NK-92 (cell line): Measurements from ENCODE around the gene PINK1.
"Not testable (repeated sequence)": the region's sequence is repeated elsewhere in the genome, so short reads cannot be mapped to it uniquely, and the experiment has no call there.

Experiments used
- DNase-seq: peaks from one replicate; lab custom pipeline; 2025; ENCODE audit not compliant: unreplicated experiment; lab: John Stamatoyannopoulos, UW

PINK1 gene

DNA sequence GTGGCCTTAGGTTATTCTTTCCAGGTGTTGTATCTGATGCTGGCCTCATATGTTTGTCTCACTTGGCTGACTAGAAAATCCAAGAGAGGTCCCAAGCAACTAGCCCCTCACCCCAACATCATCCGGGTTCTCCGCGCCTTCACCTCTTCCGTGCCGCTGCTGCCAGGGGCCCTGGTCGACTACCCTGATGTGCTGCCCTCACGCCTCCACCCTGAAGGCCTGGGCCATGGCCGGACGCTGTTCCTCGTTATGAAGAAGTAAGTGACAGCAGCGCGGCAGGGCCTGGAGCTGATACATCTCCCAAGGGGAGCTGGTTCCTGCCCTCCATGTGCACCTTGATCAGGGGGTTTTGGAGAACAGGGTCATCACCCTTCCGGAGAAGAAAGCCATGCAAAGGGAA, 11.2 kb downstream of the PINK1 start:
- no peak for DNase-seq

DNA sequence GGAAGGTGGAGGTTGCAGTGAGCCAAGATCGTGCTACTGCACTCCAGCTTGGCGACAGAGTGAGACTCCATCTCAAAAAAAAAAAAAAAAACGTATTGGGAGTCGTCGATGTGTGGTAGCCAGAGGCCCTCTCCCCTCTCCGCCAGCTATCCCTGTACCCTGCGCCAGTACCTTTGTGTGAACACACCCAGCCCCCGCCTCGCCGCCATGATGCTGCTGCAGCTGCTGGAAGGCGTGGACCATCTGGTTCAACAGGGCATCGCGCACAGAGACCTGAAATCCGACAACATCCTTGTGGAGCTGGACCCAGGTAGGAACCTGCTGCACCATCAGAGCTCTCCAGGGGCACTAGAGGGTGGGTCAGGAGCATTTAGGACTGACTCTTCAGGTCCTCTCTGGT, 12.2 kb downstream of the PINK1 start:
- DNase-seq, result no peak

DNA sequence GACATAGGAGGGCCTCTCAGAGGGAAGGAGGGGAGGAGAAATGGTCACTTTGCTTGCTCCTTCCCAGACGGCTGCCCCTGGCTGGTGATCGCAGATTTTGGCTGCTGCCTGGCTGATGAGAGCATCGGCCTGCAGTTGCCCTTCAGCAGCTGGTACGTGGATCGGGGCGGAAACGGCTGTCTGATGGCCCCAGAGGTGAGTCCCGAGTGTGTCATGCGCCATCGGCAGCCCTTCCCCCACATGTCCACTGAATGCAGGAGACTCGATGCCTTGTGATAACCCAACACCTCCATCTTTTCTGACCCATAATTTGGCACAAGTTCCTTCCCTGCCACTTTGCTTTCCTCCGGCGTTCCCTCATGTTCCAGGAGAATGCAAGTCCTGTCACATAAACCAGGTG, 15.2 kb downstream of the PINK1 start:
- no peak for DNase-seq

DNA sequence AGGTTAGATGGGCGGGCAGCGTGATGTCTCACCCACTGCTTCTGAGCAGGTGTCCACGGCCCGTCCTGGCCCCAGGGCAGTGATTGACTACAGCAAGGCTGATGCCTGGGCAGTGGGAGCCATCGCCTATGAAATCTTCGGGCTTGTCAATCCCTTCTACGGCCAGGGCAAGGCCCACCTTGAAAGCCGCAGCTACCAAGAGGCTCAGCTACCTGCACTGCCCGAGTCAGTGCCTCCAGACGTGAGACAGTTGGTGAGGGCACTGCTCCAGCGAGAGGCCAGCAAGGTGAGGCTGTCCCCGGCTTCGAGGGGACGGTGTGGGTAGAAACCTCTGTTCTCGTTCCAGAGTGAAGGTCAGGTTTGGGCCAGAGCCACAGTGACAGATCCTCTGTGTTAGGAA, 15.7 kb downstream of the PINK1 start:
- no peak for DNase-seq

DNA sequence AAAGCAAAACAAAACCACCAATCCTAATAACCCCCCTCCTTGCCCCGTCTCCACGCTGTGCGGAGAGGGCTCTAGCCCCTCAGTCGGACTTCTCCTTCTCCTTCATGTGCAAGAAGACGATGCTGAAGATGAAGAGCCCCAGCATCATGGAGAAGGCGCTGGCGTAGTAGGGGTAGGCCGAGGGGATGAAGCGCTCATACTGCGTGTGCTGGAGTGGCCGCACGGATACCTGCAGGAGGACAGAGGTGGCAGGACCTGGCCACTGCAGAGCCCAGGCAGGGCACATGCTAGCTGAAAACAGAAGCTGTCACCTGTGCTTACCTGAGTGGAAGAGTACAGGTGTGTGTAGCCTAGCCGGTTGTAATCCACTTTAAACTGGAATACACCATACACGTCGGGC, 19.0 kb downstream of the PINK1 start:
- no peak for DNase-seq

DNA sequence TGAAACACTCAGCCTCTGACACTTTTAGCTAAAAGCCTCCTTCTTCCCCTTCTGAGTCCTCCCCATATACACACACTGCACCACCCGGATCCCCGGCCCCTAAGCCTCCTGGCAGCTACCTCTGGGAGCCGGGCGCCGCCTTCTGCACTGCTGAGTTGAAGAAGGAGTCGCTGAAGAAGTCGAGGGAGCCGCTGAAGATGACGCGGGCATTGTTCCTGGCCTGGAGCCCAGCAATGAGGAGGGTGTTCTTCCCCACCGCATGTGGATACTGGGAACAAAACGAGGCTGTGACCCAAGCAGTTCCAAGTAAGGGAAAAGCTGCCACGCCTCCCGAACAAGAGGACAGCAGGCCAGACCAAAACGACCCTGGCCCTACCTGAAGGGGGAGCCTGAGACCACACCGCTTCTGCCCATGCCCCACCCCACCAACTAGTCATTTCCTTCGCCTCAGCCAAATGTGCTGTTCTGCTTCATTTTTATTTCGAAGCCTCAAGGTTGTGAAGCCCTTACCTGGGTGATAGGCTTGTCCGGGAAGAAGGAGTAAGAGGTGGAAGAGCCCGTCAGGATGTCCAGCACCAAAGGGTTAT, 20.9 kb downstream of the PINK1 start:
- no peak for DNase-seq

DNA sequence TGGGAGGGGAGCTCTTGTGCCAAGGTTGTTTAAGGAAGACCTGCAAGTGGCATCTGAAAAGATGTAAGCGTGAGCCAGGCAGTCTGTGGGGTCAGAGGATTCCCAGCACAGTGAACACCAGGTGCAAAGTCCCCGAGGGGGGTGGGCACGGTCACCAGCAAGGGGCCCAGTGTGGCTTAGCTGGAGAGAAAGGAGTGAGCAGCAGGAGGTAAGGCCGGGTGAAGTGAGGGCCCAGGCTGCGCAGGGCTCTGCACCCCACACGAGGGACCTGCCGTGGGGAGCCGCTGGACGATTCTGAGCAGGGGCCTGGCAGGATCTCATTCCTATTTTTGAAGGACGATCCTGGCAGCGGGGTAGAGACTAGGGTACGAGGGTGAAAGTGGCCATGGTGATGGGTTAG, 23.8 kb downstream of the PINK1 start:
- DNase-seq, result no peak

DNA sequence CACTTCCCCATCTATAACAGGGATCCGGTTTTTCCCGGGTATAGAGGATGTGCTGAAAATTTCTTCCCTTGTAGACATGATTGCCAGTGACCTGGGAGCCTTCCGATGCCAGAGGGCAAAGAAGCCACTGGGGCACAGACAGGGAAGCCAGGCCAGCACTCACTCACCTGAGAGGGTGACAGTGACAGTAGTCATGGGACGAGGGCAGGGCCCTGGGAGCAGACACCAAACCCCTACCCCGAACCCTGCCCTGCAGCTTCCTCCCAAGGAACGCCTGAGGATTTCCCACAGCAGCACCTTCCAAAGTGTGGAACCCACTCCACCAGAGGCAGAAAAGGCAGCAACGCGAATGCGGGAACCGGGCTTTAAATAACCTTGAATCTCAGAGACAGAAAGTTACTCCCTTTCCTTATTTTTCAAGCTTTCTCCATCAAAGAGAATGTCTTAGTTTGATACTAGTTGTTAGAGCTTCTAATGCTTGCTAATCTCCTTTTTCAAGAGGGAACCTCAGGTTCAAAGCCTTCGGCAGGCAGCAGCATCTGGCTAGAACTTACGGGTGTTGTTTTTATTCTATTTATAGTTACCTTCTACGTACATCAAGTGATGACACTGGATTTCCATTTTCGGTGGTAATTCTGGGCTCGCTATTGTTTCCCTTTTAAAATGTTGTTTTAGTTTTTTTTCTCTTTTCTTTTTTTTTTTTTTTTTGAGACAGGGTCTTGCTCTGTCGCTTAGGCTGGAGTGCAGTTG, 25.1 kb downstream of the PINK1 start:
- no peak for DNase-seq

DNA sequence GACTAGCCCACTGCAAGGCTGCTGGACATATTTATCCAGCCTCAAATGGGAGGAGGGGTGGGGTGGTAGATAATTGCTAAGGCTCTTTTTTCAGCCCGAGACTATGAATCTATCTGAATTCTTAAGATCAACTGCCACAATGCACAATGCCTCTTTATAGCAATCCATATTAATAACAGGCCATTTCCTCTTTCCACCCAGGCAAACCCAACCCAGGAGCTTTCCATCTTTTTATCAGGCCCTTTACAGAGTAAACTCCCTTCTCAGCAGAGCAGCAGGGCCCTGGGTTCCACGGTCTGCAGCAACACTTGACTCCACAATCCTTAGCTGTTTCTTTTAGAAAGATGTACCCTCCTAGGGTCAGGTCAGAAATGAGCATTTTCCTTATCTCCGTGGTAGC, 27.1 kb downstream of the PINK1 start:
- DNase-seq, result no peak

DNA sequence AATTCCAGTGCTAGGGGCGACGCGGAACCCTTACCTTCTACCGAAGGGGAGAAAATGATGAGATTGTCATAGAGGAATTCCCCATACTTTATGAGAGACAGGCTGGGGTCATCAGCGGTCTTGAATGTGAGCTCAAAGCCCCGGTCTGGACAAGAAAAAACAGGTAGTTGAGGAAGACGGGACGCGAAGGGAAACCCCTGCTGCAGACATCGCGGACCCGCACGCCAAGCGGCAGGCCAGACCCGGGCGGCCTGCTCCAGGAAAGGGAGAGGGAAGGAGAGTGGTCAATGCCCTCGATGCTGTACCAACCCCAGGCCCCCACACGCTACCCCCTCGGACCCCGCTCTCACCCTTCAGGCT, 27.6 kb downstream of the PINK1 start:
- no peak for DNase-seq

DNA sequence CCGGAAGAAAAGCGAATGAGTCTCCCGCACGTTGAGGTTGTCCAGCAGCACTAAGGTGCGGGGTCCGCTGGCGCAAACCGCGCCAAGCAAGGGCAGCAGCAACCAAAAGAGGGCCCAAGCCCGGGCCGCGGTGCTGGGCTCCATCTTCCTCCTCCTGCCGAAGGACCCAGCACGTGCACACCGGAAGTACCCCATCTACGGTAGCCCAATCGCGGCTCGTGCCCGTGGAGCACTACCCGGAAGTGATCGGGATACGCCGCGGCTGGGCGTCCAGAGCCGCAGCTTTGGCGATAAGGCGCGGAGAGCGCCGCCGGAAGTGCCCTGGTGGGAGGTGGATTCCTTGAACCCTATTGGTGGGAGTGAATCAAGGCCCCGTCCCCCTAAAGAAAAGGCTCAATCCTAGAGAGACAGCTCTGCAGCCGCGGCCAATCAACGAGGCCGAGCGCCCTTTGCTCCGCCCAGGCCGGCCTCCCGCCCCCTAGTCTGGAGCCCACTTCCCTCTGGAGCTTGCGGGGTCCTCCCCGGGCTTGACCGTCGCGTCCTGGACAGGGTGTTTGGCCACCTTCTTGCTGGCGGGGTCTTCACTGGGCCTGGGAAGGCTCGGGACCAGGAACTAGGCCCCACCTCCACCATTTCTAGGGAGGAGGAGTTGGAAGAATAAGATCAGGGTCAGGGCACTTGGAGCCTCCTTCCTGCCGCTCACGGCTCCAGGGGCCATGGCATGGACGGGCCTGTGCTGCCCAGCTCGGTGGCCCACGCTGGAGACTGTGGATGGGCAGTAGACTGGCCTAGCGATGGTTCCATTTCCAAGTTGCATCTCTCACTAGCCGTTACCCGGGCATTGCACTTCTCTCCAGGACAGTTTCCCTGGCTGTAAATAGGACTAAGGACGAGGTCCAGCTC, 28.2 kb downstream of the PINK1 start, which contains the start of gene DDOST:
Gene DDOST, minus strand, starts transcription at position 163 of the 903 bp plus-strand sequence. Its CDS starts 19 bp downstream, at position 144.
- peak; percentile 82 for DNase-seq

DNA sequence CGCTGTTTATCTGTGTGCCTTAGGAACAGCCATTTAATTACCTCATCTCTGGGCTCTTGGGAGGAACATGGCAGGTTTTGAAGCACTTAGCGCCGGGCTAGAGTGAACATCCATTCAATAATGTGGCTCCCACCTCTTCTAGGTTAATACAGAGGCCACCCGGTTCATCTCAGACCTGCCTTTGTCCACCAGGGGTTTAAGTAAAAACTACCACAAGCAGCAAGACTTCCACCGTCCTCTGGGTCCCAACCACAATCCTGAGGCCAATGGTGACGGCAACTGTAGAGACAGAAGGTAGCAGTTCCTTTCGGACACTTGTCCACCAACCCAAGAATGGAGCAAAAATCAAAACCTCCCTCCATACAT, 28.8 kb downstream of the PINK1 start:
- DNase-seq, result no peak

DNA sequence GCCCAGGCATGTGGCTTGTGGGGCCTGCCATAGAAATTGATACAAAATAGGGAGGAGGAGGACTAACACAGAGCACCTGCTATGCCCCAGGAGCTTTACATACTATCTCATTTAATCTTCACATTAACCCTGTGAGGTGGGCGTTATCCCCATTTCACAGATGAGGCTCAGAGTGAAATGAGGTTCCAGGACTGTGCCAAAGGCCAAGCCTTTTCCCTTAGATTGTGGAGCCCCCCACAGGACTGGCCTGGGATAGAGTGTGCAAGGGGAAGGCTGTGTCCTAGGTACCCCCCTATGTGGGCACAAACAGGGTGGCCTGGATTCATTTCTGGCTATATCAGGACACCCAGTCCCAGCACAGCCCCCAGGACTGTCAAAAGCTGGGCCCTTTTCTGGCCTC, 30.1 kb downstream of the PINK1 start:
- DNase-seq, result no peak

DNA sequence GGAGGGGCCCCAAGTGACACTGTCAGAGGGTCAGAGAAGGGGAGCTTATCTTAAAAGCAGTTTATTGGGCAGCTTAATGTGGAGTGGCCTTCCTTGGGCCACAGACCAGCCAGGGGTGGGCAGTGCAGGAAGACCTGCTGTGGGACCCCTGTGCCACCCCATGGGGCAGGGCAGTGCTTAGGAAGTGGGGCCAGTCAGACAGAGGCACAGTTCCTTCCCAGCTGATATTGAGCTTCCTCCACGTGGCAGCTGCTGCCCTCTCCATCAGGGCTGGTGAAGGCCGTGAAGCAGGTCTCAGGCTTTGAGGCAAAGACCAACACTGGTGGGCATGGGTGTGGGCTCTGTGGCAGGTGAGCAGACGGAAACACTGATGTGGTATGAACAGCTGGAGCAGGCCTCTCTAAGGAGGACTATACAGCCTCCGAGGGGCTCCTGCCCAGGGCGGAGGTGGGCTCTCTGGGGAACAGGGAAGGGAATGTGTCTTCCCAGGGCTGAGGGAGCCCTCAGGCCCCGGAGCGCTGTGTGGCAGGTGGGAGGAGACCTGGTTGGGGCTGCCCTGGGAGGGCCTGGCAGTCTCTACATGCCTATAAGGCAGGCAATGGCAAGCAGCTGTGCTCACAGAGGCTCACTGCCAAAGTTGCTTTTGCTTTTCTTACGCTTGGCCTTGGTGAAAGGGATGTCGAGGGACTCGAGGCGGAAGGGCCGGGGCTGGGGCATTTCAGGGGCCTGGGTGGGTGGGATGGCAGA, 30.9 kb downstream of the PINK1 start:
- no peak for DNase-seq

DNA sequence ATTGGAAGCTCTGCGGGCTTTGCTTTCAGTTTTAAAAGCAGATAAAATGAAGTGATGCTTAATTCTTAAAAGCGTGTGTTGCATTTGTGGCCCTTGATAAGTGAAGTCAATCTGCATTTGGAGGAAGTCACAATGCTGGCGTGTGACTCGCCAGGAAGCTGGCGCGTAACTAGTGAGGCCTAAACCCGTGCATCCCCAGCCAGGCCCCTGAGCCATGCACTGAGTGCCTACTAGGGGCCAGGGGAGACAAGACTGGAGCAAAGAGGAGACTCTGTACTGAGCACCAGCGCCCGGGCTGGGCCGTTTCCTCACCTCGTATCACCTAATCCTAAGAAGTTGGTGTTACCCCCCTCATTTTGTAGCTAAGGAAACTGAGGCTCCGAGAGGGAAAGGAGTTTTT, 32.5 kb downstream of the PINK1 start:
- no peak for DNase-seq

DNA sequence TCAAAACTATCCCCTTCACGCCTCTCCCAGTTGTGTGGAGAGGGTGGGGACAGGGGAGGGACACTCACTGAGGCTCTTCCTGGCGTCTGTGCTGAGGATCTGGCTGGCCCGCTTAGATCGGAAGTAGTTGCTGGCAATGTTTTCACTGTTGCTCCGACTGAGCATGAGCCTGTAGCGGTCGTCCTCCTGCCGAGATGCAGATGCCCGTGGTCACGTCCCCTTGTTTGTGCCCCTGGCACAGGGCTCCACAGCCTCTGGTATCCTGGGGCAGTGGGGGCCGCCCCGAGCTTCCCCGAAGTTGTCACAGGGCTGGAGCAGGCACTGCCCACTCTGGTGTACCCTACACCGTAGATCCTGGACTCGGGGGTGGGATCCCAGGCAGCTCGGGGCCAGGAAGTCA, 32.9 kb downstream of the PINK1 start:
- no peak for DNase-seq

DNA sequence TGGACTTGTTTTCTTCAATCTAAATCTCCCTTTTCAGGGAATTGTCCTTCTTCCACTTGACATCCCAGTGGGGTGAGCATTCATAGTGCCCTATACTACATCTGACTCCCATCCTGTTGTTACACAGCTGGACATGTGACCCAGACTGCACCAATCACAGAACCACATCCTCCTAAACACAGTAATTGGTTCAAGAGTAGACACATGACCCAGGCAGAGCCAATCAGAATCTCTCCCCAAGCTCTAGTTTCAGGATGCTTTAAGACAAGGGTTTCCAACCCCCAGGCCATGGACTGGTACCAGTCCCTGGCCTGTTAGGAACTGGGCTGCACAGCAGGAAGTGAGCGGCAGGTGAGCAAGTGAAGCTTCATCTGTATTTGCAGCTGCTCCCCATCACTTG, 33.5 kb downstream of the PINK1 start:
- no peak for DNase-seq

DNA sequence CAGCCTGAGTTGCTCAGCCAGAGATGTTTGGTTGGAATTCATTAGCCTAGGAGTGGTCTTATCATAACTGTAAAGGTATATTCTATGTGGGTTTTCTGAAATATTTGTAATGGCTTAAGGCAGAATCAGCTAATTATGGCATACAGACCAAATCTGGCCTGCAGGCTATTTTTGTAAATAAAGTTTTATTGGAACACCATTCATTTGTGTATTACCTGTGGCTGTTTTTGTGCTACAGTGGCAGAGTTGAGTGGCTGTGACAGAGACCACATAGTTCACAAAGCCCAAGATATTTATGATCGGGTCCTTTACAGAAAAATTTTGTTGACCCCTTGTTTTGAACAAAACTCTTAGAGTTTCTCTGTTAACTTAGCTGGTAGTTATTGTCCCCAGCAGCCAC, 35.3 kb downstream of the PINK1 start:
- no peak for DNase-seq

DNA sequence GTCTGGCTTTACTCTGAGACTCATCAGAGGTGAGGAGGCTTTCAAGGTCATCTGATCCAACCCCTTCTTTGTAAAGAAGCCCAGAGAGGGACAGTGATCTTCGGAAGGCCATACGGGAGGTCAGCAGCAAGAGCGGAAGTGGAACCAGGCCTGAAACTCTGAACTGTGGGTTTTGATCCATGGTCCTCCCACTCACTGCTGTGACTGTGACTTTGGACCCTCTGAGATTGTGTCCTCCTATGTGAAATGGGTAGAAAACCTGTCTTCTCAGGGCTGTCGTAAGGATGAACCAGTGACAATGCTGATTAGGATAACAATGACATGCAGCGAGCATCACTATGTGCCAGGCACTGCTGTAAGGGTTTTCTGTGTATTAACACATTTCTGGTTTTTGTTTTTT, 37.7 kb downstream of the PINK1 start:
- no peak for DNase-seq

DNA sequence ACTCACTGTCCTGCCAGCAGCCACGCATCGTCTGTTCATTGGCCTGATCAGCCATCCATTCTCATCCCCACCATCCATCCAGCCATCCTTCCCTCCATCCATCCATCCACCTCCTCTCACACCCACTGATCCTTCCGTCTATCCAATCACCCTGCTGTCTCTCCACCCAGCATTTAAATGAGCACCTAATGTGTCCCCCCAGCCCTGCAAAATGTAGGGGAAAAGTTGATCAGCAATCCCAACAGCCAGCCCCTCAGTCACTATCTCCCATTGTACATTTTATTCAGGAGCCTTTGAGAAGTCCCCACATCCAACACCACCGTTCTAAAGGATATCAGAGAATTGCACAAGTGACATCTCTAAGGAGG, 39.0 kb downstream of the PINK1 start:
- DNase-seq, result no peak

DNA sequence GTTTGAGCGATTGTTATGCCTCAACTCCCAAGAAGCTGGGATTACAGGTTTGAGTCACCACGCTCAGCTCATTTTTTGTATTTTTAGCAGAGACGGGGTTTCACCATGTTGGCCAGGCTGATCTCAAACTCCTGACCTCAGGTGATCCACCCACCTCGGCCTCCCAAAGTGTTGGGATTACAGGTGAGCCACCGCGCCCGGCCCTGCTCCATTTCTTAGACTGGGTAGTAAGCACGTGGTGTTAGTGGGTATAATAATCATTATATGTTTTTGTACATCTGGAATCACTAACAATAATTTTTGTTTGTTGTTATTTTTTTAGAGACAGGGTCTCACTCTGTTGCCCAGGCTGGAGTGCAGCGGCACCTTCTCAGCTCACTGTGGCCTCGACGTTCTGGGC, 40.4 kb downstream of the PINK1 start:
- DNase-seq, result not testable (repeated sequence)
